Mesodermal cell (in vitro differentiated cells): ENCODE results near the gene IGFBP2. TPM values are rescaled to one million over a fixed set of nuclear protein-coding genes. Genes with fewer than 3 reads are reported as not detected.

ENCODE experiments used
- H3K27ac ChIP-seq: 2 replicates; pipeline ENCODE4 v1.7.0; 2013; ENCODE audit warnings: mild to moderate bottlenecking, low read depth, low read length, moderate library complexity; ENCODE audit not compliant: severe bottlenecking
- H3K36me3 ChIP-seq: 2 replicates; pipeline ENCODE4 v1.7.1; 2013; ENCODE audit warnings: mild to moderate bottlenecking, low read length, moderate library complexity; ENCODE audit not compliant: control insufficient read depth, insufficient read depth
- H3K4me1 ChIP-seq: one replicate; pipeline ENCODE4 v1.7.1; 2013; ENCODE audit warnings: mild to moderate bottlenecking, low read length; ENCODE audit not compliant: insufficient read depth, control insufficient read depth, poor library complexity, severe bottlenecking
- H3K4me3 ChIP-seq: 2 replicates; pipeline ENCODE4 v1.7.0; 2013; ENCODE audit warnings: low read length, control low read depth, mild to moderate bottlenecking; ENCODE audit not compliant: insufficient read depth, poor library complexity, severe bottlenecking; ENCODE audit errors: extremely low read depth
- H3K9me3 ChIP-seq: 2 replicates; pipeline ENCODE4 v1.7.1; 2013; ENCODE audit warnings: mild to moderate bottlenecking, low read length, moderate library complexity; ENCODE audit not compliant: control insufficient read depth
- WGBS, 2 experiments: methylation state at CpG; one replicate each; pipeline ENCODE4 v1.1.5; 2013; ENCODE audit warnings: missing lambda C conversion rate in 2 of 2; ENCODE audit not compliant: insufficient coverage in 2 of 2; 5-methylcytosine and 5-hydroxymethylcytosine counted together
- polyA plus RNA-seq, 2 experiments: library from polyadenylated mRNA; stranded (reverse); fragments of 50-300 nt; gene quantifications; one replicate each; pipeline ENCODE4 v1.2.3, GENCODE V29; 2013

Gene IGFBP2, protein sequence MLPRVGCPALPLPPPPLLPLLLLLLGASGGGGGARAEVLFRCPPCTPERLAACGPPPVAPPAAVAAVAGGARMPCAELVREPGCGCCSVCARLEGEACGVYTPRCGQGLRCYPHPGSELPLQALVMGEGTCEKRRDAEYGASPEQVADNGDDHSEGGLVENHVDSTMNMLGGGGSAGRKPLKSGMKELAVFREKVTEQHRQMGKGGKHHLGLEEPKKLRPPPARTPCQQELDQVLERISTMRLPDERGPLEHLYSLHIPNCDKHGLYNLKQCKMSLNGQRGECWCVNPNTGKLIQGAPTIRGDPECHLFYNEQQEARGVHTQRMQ
- 576 TPM for polyA plus RNA-seq (2013, experiment 1 of 2)
- 441 TPM for polyA plus RNA-seq (2013, experiment 2 of 2)

DNA sequence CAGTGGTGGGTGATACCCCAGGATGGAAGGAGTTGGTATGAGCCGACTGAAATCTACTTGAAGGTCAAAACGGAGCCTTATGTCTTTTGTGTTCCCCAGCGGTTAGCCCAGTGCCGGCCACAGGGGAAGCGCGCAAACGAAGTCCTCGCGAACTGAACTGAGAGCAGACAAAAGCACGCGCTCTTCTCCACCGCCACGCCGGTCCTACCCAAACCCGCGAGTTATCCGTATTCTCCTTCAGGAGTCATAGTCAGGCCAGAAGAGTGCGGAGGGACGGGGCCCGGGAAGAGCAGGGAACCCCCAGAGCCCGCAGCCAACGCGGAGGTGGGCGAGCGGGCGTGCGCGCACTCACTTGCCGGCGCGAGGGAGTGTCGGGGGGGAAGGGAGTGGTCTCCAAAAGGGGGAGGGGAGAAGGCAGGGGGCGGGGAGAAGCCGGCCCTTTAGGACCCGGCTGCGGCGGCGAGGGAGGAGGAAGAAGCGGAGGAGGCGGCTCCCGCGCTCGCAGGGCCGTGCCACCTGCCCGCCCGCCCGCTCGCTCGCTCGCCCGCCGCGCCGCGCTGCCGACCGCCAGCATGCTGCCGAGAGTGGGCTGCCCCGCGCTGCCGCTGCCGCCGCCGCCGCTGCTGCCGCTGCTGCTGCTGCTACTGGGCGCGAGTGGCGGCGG is at the start of gene IGFBP2:
Gene IGFBP2 (plus strand): TSS at position 469 of the 664 bp plus-strand sequence. CDS start 104 bp downstream, at position 573.
- Histone ChIP-seq H3K9me3 (no peaks in the 10 kb centered on the region), H3K4me1 (peaks cover 20% of the 10 kb centered on the region), H3K36me3 (peaks cover 6% of the 10 kb centered on the region), H3K27ac (peak within 1 kb of the TSS; percentile 48), H3K4me3 (peak within 1 kb of the TSS; percentile 74)
- 0 to 1% methylated on average over 41 to 53 of the region's 70 CpGs for WGBS, 2 experiments

DNA sequence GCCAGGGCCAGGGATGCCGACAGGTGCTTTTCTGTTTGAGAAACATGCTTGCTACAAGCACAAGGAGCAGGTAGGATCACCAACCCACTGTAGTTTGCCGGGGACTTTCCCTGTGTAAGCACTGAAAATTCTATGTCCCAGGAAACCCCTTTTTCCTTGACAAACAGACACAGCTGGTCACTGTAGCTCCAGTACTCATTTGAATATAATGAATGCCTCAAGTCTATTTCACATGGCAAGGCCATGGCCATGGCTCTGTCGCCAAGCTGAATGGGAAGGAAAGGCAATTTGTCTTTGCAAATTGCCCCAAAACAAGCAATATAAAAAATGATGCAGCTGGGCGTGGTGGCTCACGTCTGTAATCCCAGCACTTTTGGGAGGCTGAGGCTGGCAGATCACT is 49.6 kb upstream of the IGFBP2 start:
- Histone ChIP-seq H3K27ac (no peak overlapping the region), H3K4me1 (no peaks in the 10 kb centered on the region), H3K36me3 (no peaks in the 10 kb centered on the region), H3K9me3 (no peaks in the 10 kb centered on the region), H3K4me3 (no peak overlapping the region)
- WGBS, 2 experiments = 96 to 98% methylated on average over 5 of the region's 5 CpGs

DNA sequence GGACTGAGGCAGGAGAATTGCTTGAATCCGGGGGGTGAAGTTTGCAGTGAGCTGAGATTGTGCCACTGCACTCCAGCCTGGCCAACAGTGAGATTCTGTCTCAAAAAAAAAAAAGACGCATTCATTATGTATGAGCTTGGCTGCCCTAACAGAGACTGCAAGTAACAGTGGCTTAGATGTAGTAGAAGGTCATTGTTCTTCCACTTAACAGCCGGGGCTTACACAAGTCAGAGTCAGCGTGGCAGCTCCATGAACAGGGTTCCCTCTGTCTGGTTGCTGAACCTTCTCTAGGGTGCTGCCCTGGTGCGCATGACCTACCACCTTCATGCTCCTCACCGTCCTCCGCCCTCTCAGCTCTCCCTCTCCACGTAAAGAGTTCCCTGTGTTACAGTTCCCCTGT is 49.1 kb upstream of the IGFBP2 start:
- Histone ChIP-seq H3K9me3 (no peaks in the 10 kb centered on the region), H3K36me3 (no peaks in the 10 kb centered on the region), H3K4me1 (no peaks in the 10 kb centered on the region), H3K27ac (no peak overlapping the region), H3K4me3 (no peak overlapping the region)
- WGBS, 2 experiments = 91 to 94% methylated on average over 5 to 7 of the region's 8 CpGs

DNA sequence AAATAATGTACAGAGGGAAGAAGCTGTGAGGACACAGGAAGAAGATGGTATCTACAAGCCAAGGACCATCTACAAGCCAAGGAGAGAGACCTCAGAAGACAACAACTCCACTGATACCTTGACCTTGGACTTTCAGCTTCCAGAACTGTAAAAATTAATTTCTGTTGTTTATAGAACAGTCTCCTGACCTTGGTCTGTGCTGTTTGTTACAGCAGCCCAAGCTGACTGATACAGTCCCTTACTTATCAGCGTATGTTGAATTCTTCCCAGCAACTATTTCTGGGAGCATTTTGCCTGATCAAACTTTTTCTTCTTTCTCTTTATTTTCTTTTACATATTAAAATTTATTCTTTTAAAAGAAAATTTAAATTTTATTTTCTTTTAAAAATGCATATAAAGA is 47.8 kb upstream of the IGFBP2 start:
- Histone ChIP-seq H3K4me3 (no peak overlapping the region), H3K9me3 (no peaks in the 10 kb centered on the region), H3K27ac (no peak overlapping the region), H3K4me1 (no peaks in the 10 kb centered on the region), H3K36me3 (no peaks in the 10 kb centered on the region)
- 100% methylated on average over 1 of the region's 1 CpG; no CpG with 5 or more reads in 1 of the 2 experiments for WGBS, 2 experiments

DNA sequence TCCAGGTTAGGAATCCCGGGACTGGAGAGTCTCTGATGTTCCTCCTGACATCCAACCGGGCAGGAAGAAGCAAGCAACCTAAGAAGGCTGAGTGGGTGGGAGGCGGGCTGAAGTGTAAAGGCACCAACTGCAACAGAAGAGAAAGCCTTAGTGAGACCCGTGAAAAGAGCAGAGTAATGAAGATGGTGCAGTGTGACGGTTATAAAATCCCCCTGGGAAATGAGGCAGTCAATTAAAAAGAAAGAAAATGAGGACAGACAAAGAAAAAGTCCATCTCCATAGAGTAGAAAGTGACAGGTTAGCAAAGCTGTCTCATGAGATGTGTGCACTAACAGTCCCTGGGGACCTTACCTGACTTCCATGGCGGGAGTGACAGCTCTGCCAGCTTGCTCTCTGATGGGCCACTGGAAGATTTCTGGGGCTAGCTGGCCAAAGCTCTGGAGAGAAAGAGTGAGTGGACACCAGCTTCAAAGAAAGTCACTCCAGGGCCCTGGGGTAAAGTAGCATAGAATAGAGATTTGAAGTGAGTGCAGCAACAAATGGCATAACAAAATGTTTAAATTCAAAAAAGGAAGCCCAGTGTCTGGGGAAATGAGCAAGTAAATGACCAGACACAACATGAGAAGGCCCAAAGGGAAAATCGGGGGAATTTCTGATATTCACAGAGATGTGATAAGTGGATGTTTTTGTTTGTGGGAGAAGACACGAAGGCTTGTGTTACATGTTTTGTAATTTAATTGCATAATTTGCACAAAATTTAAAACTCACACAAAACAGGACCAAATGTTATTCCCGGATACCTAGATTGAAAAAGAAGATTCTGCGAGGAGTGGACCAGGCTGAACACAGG is 44.1 kb upstream of the IGFBP2 start:
- no peak overlapping the region for H3K4me3 ChIP-seq
- 67 to 72% methylated on average over 5 to 8 of the region's 10 CpGs for WGBS, 2 experiments
- no peak overlapping the region for H3K27ac ChIP-seq
- H3K4me1 ChIP-seq = no peaks in the 10 kb centered on the region
- H3K36me3 ChIP-seq = no peaks in the 10 kb centered on the region
- H3K9me3 ChIP-seq = no peaks in the 10 kb centered on the region

DNA sequence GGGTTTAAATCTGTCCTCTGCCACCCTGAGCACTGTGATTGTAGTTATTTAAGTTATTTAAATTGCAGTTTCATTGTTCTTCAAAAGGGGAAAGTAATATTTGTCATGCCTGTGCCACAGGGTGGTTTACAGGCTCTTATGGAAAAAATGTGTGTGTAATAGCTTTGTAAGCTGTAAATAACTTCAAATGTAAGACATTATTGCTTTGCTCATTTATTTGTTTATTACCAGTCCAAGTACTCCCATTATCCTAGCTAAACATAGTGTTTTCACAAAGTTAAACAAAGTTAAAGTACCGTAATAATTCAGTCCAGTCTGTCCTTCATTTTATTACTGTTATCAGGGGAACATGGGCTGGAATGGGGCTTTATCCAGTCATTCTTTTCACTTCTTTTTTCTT is 43.4 kb upstream of the IGFBP2 start:
- no peaks in the 10 kb centered on the region for H3K9me3 ChIP-seq
- H3K4me3 ChIP-seq = no peak overlapping the region
- H3K4me1 ChIP-seq = no peaks in the 10 kb centered on the region
- WGBS, 2 experiments = no CpG with 5 or more reads among the region's 1 CpG
- no peak overlapping the region for H3K27ac ChIP-seq
- no peaks in the 10 kb centered on the region for H3K36me3 ChIP-seq

DNA sequence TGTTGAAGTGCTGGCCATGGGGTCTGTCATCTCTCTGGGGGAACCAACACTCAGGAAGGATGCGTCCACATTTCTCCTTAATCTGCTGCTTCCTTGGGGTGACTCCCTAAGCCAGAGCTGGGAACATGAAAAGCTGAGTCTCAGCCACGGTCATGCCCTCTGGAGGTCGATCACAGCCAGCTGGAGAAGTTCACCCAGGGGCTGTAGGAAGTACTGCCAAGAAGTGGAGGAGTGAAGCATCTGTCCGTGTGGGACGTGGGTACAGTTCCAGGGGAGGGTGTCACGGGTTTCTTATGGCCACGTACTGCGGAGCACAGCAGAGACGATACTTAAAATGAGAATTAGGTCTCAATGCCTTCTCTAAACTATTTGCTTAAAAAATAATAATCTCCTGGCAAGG is 42.4 kb upstream of the IGFBP2 start:
- 80 to 86% methylated on average over 9 of the region's 9 CpGs for WGBS, 2 experiments
- Histone ChIP-seq H3K4me3 (no peak overlapping the region), H3K9me3 (no peaks in the 10 kb centered on the region), H3K27ac (no peak overlapping the region), H3K36me3 (no peaks in the 10 kb centered on the region), H3K4me1 (no peaks in the 10 kb centered on the region)

DNA sequence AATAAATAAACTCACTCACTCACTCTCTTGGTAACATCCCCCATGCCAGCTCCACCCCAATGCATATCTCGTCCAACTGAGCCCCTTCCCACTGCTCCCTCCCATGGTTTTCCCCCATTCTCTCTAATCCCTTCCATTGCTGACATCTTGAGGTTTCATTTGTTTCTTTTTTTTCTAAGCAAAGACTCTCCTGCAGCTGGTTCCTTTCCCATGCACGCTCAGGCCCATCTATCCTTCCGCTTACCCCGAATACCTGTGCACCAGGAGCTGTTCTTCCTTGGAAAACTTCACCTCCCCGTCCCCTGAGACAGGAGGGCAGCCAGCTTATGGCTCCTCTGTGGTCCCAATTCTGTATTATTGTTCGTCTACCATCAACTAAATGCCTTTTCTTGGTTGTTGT is 41.7 kb upstream of the IGFBP2 start:
- H3K36me3 ChIP-seq = no peaks in the 10 kb centered on the region
- H3K9me3 ChIP-seq = no peaks in the 10 kb centered on the region
- WGBS, 2 experiments = 95 to 98% methylated on average over 4 to 5 of the region's 6 CpGs

DNA sequence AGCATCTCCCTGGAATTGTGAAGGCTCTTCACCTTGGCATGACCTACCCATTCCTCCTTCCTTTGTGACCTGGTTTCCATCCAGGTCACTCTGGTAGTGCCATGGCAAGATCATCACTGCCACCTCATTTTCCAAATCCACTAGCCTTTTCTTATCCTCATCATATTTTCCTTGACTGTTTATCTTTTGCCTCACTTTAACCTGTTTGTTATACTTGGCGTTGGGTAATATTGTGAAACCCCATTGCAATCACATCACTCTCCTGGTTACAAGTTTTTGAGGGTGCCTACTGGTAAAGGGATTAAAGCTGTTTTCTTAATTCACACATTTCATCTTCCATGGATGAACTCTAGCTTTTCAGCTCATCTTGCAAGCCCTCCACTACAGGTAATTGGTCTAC is 39.1 kb upstream of the IGFBP2 start:
- Histone ChIP-seq H3K9me3 (no peaks in the 10 kb centered on the region), H3K4me3 (no peak overlapping the region), H3K4me1 (no peaks in the 10 kb centered on the region), H3K36me3 (no peaks in the 10 kb centered on the region), H3K27ac (no peak overlapping the region)
- WGBS, 2 experiments = 100% methylated on average over 1 of the region's 1 CpG; no CpG with 5 or more reads in 1 of the 2 experiments

More for the DNA sequence above, 41.7 kb upstream of the IGFBP2 start:
- H3K27ac ChIP-seq = no peak overlapping the region
- no peak overlapping the region for H3K4me3 ChIP-seq
- no peaks in the 10 kb centered on the region for H3K4me1 ChIP-seq

DNA sequence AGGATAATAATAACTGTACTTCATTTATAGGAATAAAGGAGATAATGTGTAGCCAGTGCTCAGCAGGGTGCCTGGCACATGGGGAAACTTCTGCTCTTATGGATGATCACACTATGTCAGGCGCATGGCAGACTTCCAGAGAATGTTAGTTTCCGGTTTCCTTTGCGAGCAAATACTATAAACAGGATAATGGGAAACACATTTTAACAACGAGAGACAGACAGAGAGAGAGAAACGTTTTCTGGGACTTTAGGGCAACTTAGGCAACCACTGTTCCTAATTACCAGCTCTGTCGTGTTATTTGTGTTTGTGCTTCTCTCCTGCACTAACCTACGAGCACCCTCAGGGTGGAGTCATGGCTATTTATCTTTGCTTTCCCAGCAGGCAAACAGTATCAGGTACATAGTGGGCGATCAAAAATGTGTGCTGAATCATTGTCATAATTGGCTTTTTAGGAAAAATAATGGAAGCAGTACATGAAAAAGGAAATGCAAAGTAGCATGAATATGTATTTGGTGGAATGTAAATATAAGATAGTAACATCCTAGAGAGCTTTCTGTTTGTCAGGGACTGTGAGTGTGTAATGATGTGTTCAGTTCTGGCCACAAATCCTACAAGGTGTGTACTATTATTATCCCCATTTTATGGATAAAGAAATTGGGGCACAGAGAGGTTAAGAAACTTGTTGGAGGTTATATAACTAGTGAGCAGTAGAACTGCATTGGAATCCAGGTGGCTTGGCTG is 36.8 kb upstream of the IGFBP2 start:
- Histone ChIP-seq H3K9me3 (no peaks in the 10 kb centered on the region), H3K27ac (no peak overlapping the region), H3K4me1 (no peaks in the 10 kb centered on the region), H3K36me3 (no peaks in the 10 kb centered on the region), H3K4me3 (no peak overlapping the region)
- 78 to 83% methylated on average over 8 of the region's 8 CpGs for WGBS, 2 experiments
